ENCODE results near the gene GPNMB.

GPNMB gene

DNA sequence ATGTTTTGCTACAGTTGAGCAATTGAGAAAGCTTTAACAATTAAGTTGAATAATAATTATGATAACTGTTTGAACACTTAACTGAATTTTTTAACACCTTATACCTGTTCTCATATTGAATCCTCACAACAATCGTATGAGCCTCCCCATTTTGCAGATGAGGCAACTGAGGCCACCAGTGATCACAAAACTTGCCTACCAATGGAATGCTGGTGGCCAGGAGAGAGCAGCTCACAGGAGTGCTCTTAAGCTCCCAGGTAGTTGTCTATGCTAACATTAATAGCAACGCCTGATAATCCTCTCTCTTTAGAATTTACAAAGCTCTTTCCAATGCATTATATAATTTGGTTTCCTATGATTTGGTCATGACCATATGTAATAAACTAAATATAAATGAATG lies 21.6 kb downstream of the GPNMB start:
- in situ Hi-C loops (cut with MboI; ENCODE audit: low sequenced_read_pairs) = no loop called here

DNA sequence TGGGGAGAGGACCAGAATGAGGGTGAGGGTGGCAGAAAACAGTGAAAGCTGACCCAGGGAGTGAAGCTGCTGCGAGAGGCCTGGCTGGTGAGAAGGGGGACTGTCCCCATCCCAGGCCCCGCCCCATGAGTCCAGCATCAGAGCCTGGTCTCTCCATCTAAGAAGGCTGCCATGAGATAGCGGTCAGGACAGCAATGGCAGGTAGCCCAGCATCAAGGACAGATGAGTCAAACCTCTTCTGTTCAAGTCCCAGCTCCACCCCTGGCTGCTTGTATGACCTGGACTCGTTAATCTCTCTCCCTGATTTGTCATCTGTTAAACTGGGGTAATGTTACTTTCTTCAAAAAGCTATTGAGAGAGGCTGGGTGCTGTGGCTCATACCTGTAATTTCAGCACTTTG lies 22.2 kb downstream of the GPNMB start:
- in situ Hi-C loops (cut with MboI; ENCODE audit: low sequenced_read_pairs) = no loop called here

DNA sequence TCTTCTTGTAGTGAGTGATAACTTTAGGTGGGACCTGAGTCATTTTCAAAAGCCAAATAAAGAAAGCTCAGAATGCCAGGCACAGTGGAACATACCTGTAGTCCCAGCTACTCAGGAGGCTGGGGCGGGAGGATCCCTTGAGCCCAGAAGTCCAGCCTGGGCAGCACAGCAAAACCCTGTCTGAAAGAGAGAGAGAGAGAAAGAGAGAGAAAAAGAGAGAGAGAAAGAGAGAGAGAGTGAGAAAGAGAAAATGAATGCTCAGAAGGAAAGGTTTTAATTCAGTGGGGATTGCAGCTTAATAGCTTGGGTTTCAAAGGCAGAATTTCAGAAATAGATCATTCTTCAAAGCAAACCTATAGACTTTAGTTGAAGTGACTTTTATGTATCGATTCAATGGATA lies 25.7 kb downstream of the GPNMB start:
- in situ Hi-C loops (cut with MboI; ENCODE audit: low sequenced_read_pairs) = no loop called here

DNA sequence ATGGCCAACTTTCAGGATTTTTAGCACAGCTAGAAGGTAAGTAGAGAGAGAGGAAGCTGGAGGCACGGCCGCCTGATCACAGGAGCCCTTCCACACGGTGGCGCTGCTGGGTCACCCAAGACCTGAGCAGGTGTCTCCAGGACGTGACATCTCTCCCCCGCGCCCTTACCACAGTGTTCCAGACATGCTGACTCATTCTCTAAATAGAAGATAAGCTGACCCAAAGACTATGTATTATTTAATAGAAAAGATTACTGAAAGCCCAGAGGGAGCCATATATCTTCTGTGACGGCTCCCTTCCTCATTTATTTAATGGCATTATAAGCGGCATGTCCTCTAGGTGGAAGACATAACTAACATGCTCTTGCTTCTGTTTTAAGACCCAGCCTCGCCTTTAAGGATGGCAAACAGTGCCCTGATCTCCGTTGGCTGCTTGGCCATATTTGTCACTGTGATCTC lies 26.6 kb downstream of the GPNMB start:
- in situ Hi-C loops (cut with MboI; ENCODE audit: low sequenced_read_pairs) = no loop called here

DNA sequence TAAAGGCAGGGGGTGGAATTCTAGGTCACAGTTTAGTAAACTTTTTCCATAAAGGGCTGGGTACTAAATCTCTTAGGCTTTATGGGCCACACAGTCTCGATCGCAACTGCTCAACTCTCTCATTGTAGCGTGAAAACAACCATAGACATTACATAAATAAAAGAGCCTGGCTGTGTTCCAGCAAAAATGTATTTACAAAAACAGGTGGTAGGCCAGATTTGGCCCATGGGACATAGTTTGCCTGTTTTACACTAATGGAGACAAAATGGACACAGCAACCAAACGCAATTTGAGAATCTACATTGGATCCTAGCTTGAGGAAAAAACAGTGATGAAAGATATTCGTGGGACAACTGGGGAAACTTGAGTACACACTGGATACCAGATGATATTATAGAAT lies 29.3 kb downstream of the GPNMB start:
- in situ Hi-C loops (cut with MboI; ENCODE audit: low sequenced_read_pairs) = loop anchor here (25.0 kb wide), 1 partner anchor 436 kb away; the partner anchor contains the start of gene STK31

DNA sequence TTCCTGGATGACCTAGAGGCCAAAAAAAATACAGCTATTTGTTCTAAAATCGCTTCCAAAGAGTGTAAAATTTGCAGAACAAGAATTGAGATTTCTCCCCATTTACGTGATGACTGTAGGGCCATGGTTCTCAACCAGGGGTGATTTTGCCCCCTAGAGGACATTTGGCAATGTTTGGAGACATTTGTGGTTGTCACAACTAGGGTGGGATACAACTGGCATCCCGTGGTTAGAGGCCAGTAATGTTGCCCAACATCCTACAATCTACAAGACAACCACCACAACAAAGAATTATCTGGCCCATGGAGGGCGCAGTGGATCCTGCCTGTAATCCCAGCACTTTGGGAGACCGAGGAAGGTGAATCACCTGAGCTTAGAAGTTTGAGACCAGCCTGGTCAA lies 29.8 kb downstream of the GPNMB start:
- in situ Hi-C loops (cut with MboI; ENCODE audit: low sequenced_read_pairs) = loop anchor here (25.0 kb wide), 1 partner anchor 436 kb away; the partner anchor contains the start of gene STK31

DNA sequence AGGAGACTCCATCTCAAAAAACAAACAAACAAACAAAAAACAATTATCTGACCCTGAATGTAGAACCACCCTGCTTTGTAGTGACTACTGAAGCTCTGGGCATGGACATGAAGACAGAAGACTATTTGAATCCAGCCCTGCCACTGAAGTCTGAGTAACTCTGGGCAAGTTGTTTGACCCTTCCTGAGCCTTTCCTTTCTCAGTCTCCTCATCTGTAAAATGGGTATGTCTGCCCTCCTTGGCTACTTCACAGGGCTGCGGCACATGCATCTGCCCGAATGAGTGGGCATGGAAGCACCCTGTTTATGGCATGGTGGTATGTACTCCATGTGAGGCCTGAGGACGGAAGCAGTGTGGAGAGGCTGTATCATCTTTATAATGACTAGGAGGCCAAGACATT lies 30.4 kb downstream of the GPNMB start:
- in situ Hi-C loops (cut with MboI; ENCODE audit: low sequenced_read_pairs) = loop anchor here (25.0 kb wide), 1 partner anchor 435 kb away; the partner anchor contains the start of gene STK31

DNA sequence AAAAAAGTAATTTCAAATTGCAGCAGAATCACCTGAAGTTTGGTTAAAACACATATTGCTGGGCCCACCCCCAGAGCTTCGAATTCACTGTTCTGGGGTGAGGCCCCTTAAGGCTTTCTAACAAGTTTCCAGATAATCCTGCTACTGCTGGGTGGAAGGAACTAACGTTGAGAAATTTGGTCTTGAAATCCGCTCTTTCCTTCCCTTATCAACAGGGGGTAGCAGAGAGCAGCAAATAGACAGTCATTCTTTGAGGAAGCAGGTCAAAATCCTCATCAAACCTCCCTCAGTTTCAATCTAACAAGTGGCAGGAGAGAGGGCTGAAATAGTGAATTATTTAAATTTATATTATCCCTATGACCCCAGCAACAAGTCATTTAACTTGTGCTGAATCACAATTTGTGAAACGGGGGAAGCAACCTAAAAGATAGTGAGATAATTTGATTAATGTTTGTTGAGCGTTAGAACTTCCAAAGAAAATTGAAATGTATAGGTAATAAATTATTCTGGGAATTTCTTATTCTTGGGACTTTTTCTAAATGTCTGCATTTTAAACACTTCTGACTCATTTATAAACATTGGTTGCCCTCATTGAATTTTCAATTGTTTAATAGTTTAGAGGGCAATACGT lies 30.9 kb downstream of the GPNMB start:
- in situ Hi-C loops (cut with MboI; ENCODE audit: low sequenced_read_pairs) = loop anchor here (25.0 kb wide), 1 partner anchor 435 kb away; the partner anchor contains the start of gene STK31

DNA sequence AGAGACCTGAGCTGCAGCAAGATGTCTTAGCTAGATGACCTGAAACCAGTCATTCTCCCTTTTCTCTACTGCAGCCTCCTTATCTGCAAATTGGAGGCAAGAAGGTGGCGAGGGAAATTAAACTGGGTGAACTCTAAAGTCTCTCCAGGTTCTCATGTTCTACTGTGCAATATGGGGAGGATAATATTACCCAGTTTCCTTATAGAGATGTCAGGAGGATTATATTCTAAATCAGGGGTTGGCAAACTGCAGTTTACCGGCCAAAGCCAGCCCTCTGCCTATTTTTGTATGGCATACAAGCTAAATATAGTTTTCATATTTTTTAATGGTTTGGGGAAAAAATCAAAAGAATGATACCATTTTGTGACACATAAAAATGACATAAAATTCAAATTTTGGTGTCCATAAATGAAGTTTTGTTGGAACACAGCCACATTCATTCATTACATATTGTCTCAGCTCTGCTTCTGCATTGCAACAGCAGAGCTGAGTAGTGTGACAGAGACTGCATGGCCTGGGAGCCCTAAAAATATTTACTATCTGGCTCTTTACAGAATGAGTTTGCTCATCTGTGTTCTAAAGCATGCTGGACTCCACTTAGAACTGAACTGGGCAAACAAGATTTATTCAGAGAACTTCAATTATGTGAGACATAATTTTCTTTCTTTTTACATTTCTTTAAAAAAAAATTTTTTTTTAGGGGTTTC lies 33.4 kb downstream of the GPNMB start:
- in situ Hi-C loops (cut with MboI; ENCODE audit: low sequenced_read_pairs) = loop anchor here (25.0 kb wide), 1 partner anchor 432 kb away; the partner anchor contains the start of gene STK31

DNA sequence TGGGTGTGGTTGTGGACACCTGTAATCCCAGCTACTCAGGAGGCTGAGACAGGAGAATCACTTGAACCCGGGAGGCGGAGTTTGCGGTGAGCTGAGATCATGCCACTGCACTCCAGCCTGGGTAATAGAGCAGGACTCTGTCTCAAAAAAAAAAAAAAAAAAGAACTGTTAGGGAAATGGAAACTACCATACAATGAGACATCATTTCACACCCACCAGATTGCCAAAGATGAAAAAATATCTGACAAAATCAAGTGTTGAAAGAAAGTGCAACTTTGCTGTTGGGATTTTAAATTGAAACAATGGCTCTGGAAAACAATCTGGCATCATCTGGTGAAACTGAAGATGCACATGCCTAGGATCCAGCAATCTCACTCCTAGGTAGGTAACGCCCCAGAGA lies 36.5 kb downstream of the GPNMB start:
- in situ Hi-C loops (cut with MboI; ENCODE audit: low sequenced_read_pairs) = loop anchor here (25.0 kb wide), 1 partner anchor 429 kb away; the partner anchor contains the start of gene STK31

DNA sequence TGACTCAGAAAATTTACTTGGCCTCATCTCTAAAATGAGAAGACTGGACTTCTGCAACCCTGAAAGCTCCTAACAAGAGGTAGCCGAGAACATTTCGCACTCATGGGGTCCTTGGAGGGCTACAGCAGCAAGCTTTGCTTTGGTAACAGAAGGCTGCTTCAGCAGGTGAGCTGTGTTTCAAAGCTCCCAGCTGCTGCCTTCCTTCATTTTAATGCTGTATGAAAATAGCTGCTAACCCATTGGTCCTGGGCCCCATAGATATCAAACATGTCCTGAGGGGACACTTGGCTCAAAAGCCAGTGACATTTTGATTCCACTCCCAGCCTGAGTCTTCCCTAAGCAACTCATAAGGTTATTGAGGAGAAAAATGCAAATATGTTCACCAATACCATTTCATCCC lies 38.3 kb downstream of the GPNMB start:
- in situ Hi-C loops (cut with MboI; ENCODE audit: low sequenced_read_pairs) = loop anchor here (25.0 kb wide), 1 partner anchor 427 kb away; the partner anchor contains the start of gene STK31

DNA sequence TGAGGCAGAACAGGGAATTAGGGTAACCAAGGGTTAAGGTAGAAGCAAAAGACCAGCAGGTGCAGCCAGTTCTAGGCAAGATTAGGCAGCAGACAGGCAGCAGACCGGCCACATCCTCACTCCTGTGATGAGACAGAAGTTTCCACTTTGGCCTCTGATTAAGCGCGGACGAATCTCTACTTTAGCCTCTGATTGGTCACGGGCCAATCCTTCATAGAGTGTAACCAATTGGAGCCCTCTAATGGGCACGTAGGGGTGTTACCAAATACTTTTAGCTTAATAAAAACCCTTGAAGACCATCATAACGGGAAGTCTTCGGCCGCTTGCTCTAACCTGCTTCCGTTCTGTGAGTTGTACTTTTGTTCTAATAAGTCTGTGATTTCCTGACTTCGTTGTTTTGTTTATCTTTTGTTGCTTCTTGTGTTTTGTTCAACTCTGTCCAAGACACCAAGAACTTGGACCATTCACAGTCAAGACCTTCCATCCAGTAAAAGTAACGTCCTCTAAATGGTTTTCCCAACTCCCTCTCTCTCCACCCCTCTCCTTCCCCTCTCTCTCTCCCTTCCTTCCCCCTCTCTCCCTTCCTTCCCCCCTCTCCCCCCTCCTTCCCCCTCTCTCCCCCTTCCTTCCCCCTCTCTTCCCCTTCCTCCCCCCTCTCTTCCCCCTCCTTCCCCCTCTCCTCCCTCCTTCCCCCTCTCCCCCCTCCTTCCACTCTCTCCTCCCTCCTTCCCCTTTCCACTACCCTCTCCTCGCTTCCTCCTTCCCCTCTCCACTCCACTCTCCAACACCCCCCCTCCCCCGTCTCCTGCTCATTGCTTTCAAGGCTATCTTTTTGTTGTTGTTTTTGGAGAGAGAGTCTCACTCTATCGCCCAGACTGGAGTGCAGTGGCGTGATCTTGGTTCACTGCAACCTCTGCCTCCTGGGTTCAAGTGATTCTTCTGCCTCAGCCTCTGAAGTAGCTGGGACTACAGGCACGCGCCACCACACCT lies 39.4 kb downstream of the GPNMB start:
- in situ Hi-C loops (cut with MboI; ENCODE audit: low sequenced_read_pairs) = loop anchor here (25.0 kb wide), 1 partner anchor 426 kb away; the partner anchor contains the start of gene STK31

DNA sequence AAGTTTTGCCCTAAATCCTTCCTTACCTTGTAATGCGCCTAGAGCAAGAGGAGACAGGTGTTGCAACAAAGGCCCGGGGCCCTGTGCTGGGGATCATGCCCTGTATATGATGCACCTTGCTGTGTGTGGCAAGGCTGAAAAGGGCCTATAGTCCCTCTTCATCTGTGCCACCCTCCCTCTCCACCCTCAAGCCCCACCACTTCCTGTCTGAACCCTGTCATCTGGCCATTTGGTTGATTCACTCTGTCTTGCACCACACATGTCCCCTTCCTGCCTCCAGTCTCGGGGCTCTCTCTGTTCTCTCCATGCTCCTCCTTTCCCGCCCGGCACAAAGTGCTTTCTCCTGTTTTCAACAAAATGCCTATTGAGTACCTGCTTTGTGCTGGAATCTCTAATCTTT lies 41.0 kb downstream of the GPNMB start:
- in situ Hi-C loops (cut with MboI; ENCODE audit: low sequenced_read_pairs) = loop anchor here (25.0 kb wide), 1 partner anchor 425 kb away; the partner anchor contains the start of gene STK31

DNA sequence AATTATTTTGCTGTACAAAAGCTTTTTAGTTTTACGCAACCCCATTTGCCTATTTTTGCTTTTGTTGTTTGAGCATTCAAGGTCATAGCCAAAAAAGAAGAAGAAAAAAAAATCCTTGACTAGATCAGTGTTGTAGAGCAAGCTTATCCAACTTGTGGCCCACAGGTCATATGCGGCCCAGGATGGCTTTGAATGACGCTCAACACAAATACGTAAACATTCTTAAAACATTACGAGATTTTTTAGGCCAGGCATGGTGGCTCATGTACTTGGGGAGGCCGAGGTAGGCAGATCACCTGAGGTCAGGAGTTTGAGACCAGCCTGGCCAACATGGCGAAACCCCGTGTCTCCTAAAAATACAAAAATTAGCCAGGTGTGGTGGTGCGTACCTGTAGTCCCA lies 44.4 kb downstream of the GPNMB start:
- in situ Hi-C loops (cut with MboI; ENCODE audit: low sequenced_read_pairs) = loop anchor here (25.0 kb wide), 1 partner anchor 421 kb away; the partner anchor contains the start of gene STK31

DNA sequence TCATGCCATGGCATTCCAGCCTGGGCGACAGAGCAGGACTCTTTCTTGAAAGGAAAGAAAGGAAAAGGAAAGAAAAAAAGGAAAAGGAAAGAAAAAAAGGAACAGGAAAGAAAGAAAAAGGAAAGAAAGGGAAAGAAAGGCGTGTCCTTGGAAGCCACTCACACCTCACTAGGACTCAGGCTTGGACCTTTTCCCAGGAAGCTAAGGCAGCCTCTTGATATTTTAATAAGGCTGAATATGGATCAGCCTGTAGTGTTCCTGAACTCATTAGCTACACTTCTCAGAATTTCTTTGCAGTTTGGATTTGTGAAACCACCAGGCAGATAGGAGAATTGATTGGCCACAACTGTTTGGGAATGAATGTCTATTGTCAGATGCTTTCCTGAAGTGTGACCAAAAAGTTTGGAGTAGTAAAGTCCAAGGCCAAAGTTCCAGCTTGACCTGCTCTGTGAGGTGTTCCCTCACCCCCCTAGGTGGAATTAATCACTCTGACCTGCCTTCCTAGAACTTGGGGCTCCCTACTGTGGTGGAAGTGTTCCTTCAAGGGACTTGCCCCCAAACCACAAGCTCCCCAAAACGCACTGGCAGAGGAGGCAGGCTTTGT lies 45.5 kb downstream of the GPNMB start:
- in situ Hi-C loops (cut with MboI; ENCODE audit: low sequenced_read_pairs) = loop anchor here (25.0 kb wide), 1 partner anchor 420 kb away; the partner anchor contains the start of gene STK31

DNA sequence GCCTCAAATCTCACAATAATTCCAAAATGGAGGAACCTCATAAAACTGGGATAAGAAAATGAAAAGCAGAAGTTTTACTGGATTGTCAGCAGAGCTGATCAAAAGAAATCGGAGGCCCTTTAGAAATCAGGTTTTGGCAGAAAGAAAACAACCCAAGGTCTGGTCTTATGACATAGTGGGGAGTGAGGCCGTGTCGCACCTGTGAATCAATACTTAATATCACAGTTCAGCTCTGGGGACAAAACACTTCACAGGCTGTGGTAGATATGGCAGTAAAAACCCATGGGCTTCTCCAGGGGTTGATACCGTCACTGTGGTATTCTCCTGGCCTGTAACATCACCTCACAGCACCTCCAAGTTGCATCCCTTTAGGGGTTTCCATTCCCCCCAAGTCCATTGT lies 46.0 kb downstream of the GPNMB start:
- in situ Hi-C loops (cut with MboI; ENCODE audit: low sequenced_read_pairs) = loop anchor here (25.0 kb wide), 1 partner anchor 420 kb away; the partner anchor contains the start of gene STK31

DNA sequence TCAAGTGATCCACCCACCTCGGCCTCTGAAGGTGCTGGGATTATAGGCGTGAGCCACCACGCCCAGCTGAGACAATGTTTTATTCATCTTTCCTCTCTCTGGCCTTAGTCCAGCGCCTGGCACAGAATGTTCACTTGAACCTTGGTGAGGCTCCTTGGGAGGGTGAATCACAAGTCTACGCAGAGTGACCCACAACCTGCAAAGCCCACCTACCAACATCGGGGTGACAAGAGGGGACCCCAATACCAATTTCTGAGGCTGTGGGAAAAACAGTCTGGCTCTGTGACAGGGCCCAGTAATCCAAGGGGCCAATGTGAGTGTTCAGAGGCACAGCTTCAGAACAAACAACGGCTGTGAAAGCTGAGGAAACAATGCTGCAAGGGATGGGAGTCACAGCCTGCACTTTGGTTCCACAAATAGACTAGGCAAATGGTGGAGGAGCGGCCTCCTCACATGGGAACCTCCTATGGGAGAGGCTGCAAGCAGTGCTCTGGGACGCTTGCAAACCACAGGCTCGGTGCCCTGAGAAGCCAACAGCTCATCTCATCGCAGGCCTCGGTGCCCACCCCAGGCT lies 47.0 kb downstream of the GPNMB start:
- in situ Hi-C loops (cut with MboI; ENCODE audit: low sequenced_read_pairs) = loop anchor here (25.0 kb wide), 1 partner anchor 419 kb away; the partner anchor contains the start of gene STK31

DNA sequence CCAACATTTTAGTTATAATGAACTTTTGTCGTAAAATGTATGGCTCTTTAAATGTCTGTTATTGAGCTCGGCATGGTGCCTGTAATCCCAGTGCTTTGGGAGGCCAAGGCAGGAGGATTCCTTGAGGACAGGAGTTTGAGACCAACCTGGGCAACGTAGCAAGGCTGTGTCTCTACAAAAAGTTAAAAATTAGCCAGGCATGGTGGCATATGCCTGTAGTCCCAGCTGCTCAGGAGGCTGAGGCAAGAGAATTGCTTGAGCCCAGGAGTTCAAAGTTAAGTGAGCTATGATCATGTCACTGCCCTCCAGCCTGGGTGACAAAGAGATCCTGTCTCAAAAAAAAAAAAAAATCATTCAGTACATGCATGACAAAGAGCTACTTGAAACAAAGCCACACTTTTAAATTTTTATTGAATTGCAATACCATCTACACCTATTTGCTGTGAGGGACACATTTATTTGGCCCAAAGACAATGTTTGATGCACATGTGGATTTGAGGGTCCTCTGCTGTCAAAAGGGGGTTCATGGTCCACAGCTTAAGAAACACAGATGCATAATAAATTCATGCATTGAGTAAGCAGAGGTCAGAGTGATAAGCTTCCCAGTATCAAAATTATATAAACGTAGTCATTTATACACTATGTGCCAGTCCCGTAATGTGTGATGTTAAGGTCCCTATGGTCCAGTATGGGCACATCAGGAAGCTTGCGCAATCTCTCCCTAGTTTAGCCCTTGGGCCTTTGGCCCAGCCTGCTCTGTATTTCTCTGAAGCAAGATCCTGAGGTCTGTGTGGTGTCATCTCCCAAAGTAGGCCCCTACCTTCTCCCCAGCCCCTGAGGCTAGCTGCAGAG lies 48.2 kb downstream of the GPNMB start:
- in situ Hi-C loops (cut with MboI; ENCODE audit: low sequenced_read_pairs) = loop anchor here (25.0 kb wide), 1 partner anchor 418 kb away; the partner anchor contains the start of gene STK31

DNA sequence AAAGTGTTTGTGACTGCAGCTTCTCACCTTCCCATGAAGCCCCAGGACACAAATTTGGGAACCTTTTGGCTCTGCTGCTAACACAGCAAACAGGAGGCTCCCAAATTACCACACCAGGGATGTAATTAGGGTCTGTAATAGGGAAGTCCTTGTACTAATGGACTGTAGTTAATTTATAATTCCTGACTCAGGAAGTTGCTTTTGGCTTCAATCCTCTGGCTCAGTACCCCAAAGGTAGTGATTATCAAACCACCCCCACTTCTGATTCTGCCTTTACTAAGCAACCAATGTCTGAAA lies 48.8 kb downstream of the GPNMB start:
- in situ Hi-C loops (cut with MboI; ENCODE audit: low sequenced_read_pairs) = loop anchor here (25.0 kb wide), 1 partner anchor 417 kb away; the partner anchor contains the start of gene STK31
